ENCODE measurements around the gene PAPOLG.

Gene PAPOLG

GRCh38 chr2:60779426-60779825, 23.4 kb downstream of the PAPOLG start:
- TF ChIP-seq TAF1 (IDR thresholded peaks at IDR 0.05; ENCODE audit: borderline replicate concordance, insufficient read depth, low read length) (no peak), POLR2AphosphoS5 (IDR thresholded peaks at IDR 0.05; ENCODE audit: low read depth, low read length) (no peak), SIN3A (IDR thresholded peaks at IDR 0.05; ENCODE audit: borderline replicate concordance, insufficient read depth, low read length) (no peak), FOXP2 (optimal IDR thresholded peaks at IDR 0.05; ENCODE audit: borderline replicate concordance, extremely low read depth, extremely low read length, insufficient read depth) (no peak)
- TF ChIP-seq, protein P1, sequence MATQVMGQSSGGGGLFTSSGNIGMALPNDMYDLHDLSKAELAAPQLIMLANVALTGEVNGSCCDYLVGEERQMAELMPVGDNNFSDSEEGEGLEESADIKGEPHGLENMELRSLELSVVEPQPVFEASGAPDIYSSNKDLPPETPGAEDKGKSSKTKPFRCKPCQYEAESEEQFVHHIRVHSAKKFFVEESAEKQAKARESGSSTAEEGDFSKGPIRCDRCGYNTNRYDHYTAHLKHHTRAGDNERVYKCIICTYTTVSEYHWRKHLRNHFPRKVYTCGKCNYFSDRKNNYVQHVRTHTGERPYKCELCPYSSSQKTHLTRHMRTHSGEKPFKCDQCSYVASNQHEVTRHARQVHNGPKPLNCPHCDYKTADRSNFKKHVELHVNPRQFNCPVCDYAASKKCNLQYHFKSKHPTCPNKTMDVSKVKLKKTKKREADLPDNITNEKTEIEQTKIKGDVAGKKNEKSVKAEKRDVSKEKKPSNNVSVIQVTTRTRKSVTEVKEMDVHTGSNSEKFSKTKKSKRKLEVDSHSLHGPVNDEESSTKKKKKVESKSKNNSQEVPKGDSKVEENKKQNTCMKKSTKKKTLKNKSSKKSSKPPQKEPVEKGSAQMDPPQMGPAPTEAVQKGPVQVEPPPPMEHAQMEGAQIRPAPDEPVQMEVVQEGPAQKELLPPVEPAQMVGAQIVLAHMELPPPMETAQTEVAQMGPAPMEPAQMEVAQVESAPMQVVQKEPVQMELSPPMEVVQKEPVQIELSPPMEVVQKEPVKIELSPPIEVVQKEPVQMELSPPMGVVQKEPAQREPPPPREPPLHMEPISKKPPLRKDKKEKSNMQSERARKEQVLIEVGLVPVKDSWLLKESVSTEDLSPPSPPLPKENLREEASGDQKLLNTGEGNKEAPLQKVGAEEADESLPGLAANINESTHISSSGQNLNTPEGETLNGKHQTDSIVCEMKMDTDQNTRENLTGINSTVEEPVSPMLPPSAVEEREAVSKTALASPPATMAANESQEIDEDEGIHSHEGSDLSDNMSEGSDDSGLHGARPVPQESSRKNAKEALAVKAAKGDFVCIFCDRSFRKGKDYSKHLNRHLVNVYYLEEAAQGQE (IDR thresholded peaks at IDR 0.05; ENCODE audit: insufficient read depth in 1 of 2, low read depth in 2 of 2, low read length in 2 of 2): no peak

DNA sequence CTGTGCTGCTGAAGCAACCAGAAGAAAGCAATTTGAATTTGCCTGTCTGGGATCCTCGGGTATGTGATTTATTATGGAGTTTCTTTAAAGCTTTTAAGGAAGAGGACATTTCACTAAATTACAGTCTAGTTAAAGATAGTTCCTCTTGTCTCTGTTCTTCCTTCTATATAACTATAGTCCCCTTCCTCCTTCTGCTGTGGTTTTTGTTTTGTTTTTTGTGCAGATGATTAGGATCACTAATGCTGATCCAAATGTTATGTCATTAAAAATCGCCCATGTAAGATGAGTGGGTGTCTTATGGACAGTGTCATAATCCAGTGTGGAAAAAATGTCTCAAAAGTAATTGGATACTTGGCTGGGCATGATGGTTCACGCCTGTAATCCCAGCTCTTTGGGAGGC, 24.7 kb downstream of the PAPOLG start:
- TF ChIP-seq FOXP2 (optimal IDR thresholded peaks at IDR 0.05; ENCODE audit: borderline replicate concordance, extremely low read depth, extremely low read length, insufficient read depth): no peak
- no peak for TF ChIP-seq TAF1 (IDR thresholded peaks at IDR 0.05; ENCODE audit: borderline replicate concordance, insufficient read depth, low read length)
- TF ChIP-seq POLR2AphosphoS5 (IDR thresholded peaks at IDR 0.05; ENCODE audit: low read depth, low read length): no peak
- TF ChIP-seq, protein P1 (IDR thresholded peaks at IDR 0.05; ENCODE audit: insufficient read depth in 1 of 2, low read depth in 2 of 2, low read length in 2 of 2): no peak
- no peak for TF ChIP-seq SIN3A (IDR thresholded peaks at IDR 0.05; ENCODE audit: borderline replicate concordance, insufficient read depth, low read length)

- no peak for TF ChIP-seq POLR2AphosphoS5 (IDR thresholded peaks at IDR 0.05; ENCODE audit: low read depth, low read length)
- TF ChIP-seq FOXP2 (optimal IDR thresholded peaks at IDR 0.05; ENCODE audit: borderline replicate concordance, extremely low read depth, extremely low read length, insufficient read depth): no peak
- TF ChIP-seq, protein P1 (IDR thresholded peaks at IDR 0.05; ENCODE audit: insufficient read depth in 1 of 2, low read depth in 2 of 2, low read length in 2 of 2): no peak
- no peak for TF ChIP-seq TAF1 (IDR thresholded peaks at IDR 0.05; ENCODE audit: borderline replicate concordance, insufficient read depth, low read length)
- no peak for TF ChIP-seq SIN3A (IDR thresholded peaks at IDR 0.05; ENCODE audit: borderline replicate concordance, insufficient read depth, low read length)
These were observed 37.1 kb downstream of the PAPOLG start for GRCh38 chr2:60793169-60793568.

- no peak for TF ChIP-seq POLR2AphosphoS5 (IDR thresholded peaks at IDR 0.05; ENCODE audit: low read depth, low read length)
- no peak for TF ChIP-seq TAF1 (IDR thresholded peaks at IDR 0.05; ENCODE audit: borderline replicate concordance, insufficient read depth, low read length)
These were observed 38.3 kb downstream of the PAPOLG start for GRCh38 chr2:60794271-60794863.

GRCh38 chr2:60796573-60797509, 40.8 kb downstream of the PAPOLG start:
- TF ChIP-seq FOXP2 (optimal IDR thresholded peaks at IDR 0.05; ENCODE audit: borderline replicate concordance, extremely low read depth, extremely low read length, insufficient read depth): no peak
- no peak for TF ChIP-seq POLR2AphosphoS5 (IDR thresholded peaks at IDR 0.05; ENCODE audit: low read depth, low read length)
- TF ChIP-seq SIN3A (IDR thresholded peaks at IDR 0.05; ENCODE audit: borderline replicate concordance, insufficient read depth, low read length): no peak
- TF ChIP-seq, protein P1 (IDR thresholded peaks at IDR 0.05; ENCODE audit: insufficient read depth in 1 of 2, low read depth in 2 of 2, low read length in 2 of 2): no peak
- TF ChIP-seq TAF1 (IDR thresholded peaks at IDR 0.05; ENCODE audit: borderline replicate concordance, insufficient read depth, low read length): no peak
